ENCODE measurements around the gene MAPRE2.

DNA sequence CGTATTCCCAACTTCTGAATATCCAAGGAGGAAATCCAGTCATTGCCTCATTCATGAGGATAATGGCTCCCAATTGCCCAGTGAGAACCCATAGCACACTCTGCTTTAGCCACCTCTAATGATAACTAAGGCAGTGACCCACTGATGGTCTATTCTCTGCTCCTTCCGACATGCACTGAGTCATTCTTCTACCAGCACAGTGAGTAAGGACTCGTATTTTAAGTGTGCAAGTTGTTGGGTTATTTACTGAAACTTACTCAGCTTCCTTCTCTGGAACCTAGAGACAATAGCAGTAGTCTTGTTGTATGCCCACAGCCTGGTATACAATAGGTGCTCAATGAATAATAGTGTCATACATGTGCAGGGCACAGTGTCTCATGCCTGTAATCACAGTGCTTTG is 118.6 kb downstream of the MAPRE2 start:
- TF ChIP-seq, protein P1, sequence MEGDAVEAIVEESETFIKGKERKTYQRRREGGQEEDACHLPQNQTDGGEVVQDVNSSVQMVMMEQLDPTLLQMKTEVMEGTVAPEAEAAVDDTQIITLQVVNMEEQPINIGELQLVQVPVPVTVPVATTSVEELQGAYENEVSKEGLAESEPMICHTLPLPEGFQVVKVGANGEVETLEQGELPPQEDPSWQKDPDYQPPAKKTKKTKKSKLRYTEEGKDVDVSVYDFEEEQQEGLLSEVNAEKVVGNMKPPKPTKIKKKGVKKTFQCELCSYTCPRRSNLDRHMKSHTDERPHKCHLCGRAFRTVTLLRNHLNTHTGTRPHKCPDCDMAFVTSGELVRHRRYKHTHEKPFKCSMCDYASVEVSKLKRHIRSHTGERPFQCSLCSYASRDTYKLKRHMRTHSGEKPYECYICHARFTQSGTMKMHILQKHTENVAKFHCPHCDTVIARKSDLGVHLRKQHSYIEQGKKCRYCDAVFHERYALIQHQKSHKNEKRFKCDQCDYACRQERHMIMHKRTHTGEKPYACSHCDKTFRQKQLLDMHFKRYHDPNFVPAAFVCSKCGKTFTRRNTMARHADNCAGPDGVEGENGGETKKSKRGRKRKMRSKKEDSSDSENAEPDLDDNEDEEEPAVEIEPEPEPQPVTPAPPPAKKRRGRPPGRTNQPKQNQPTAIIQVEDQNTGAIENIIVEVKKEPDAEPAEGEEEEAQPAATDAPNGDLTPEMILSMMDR (IDR thresholded peaks at IDR 0.05): no peak
- no peak for TF ChIP-seq POLR2A (IDR thresholded peaks at IDR 0.05)

Measured in lower leg skin (tissue), 3 donors.